22Rv1 (cell line): ENCODE measurements around the gene CLEC3B.

ENCODE experiments used
- CTCF ChIP-seq: fragments of 450-650 bp; IDR thresholded peaks from 2 replicates; pipeline ENCODE4 v1.5.1; 2017; ENCODE audit warnings: mild to moderate bottlenecking
- ZFX ChIP-seq: fragments of 450-650 bp; IDR thresholded peaks from 2 replicates; pipeline ENCODE4 v1.6.1; 2017; ENCODE audit warnings: antibody characterized with exemption, borderline replicate concordance

DNA sequence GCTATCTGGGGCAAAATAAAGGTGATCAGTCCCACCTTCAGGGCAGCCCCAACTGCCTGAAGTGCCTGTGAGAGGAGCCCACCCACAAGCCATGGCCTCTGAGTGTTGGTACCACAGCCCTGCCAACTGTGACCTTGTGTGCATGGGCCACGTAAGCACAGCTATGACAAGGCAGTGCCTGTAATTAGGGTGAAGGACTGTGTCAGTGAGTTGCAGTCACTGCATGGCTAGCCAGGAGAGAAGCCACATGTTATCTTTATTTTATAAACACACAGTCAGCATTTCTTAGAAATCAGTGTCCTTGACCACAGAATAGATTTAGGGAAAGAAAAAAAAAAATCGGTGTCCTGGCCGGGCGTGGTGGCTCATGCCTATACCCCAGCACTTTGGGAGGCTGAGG, 25.3 kb upstream of the CLEC3B start:
- no peak for TF ChIP-seq CTCF
- TF ChIP-seq ZFX = no peak
